Kidney (tissue), 14 donors: ENCODE results near the gene ALKBH8. TPM values are rescaled to one million over a fixed set of nuclear protein-coding genes. Genes with fewer than 3 reads are reported as not detected.

Experiments used
- DNase-seq, 5 donors: peaks; one replicate each; pipeline ENCODE4 v3.0.0-alpha.2; 2013 to 2020
- FAIRE-seq: peaks from 2 replicates; lab custom pipeline; 2012; peaks lifted over from hg19 to GRCh38; lab: Jason Lieb, UNC
- H3K27ac ChIP-seq, 2 donors: one replicate each; pipeline ENCODE4 v1.7.0; 2013; ENCODE audit warnings: low read depth in 2 of 2, low read length in 2 of 2, inconsistent platforms in 1 of 2
- H3K27me3 ChIP-seq: one replicate; pipeline ENCODE4 v1.7.1; 2013; ENCODE audit warnings: low read length, inconsistent platforms; ENCODE audit not compliant: control insufficient read depth, insufficient read depth
- H3K36me3 ChIP-seq, 3 donors: one replicate each; pipeline versions ENCODE4 v1.7.0 to v1.7.1; 2013; ENCODE audit warnings: low read length in 3 of 3, control low read depth in 1 of 3, inconsistent platforms in 1 of 3; ENCODE audit not compliant: insufficient read depth in 3 of 3, control insufficient read depth in 2 of 3
- H3K4me1 ChIP-seq, 3 donors: one replicate each; pipeline versions ENCODE4 v1.7.0 to v1.7.1; 2013; ENCODE audit warnings: low read length in 3 of 3, inconsistent platforms in 1 of 3, low read depth in 1 of 3; ENCODE audit not compliant: control insufficient read depth in 2 of 3, insufficient read depth in 2 of 3
- H3K4me3 ChIP-seq, 3 donors: one replicate each; pipeline versions ENCODE4 v1.7.0 to v1.8.1; 2013; ENCODE audit warnings: low read length in 3 of 3, control low read depth in 1 of 3, inconsistent platforms in 1 of 3
- H3K9ac ChIP-seq, 3 donors: one replicate each; pipeline versions ENCODE4 v1.7.0 to v1.7.1; 2013; ENCODE audit warnings: low read length in 3 of 3, control low read depth in 1 of 3, inconsistent platforms in 1 of 3
- H3K9me3 ChIP-seq, 3 donors: one replicate each; pipeline versions ENCODE4 v1.7.0 to v1.7.1; 2013; ENCODE audit warnings: low read length in 3 of 3, control low read depth in 1 of 3, inconsistent platforms in 1 of 3; ENCODE audit not compliant: control insufficient read depth in 2 of 3, insufficient read depth in 1 of 3
- CTCF ChIP-seq: IDR thresholded peaks from 3 replicates; pipeline ENCODE4 v1.5.1; 2012; ENCODE audit warnings: mild to moderate bottlenecking, moderate library complexity, borderline replicate concordance; ENCODE audit not compliant: insufficient read depth; ENCODE audit errors: extremely low read depth
- intact Hi-C: fragments of 100-400 bp; cut with DNase I; formaldehyde crosslinking; loops from one replicate; pipeline ENCODE4 v1.11.1; 2022
- polyA plus RNA-seq: library from polyadenylated mRNA; stranded (reverse); fragments of 350-450 nt; fragmentation: Illumina TruSeq; extraction: RNeasy Lipid Tissue Mini Kit (QIAGEN cat#74804); gene quantifications from one replicate; pipeline ENCODE4 v1.2.3, GENCODE V29; 2014; ENCODE audit warnings: low read depth, low replicate concordance; ENCODE audit not compliant: insufficient read depth
- total RNA-seq: library from RNA; stranded (reverse); fragmentation: NEBNext Ultra II Directional; extraction: Animal tissue kit (Norgen Biotek cat#: 25700); gene quantifications from one replicate; pipeline ENCODE4 v1.2.1, GENCODE V29; 2021
- donor health status: control.
- donor health status: control.
- donor health status: control.
- donor health status: control.
- donor health status: control.
- donor health status: DM: yes; HTN: yes; CAD: no.
- donor health status: Normal renal cell carcinoma (clear cell type).

ALKBH8 gene
- total and polyA plus RNA-seq, 2 donors from 2014 or later, result 3.8 to 9.4 TPM

GRCh38 chr11:107526197-107526596, 39.3 kb downstream of the ALKBH8 start:
- intact Hi-C loops, result no loop called here
- Histone ChIP-seq H3K9me3 (no peaks in the 10 kb centered on the region), H3K4me1 (no peaks in the 10 kb centered on the region), H3K27ac (no peak overlapping the region), H3K4me3 (no peak overlapping the region), H3K36me3 (peaks cover 0 to 2% (median 0%) of the 10 kb centered on the region in 3 donors), H3K9ac (no peak overlapping the region), H3K27me3 (no peaks in the 10 kb centered on the region)
- TF ChIP-seq CTCF, result no peak
- no peak for DNase-seq
- FAIRE-seq, result no peak

- no peak for TF ChIP-seq CTCF
- H3K4me1 ChIP-seq, result peaks cover 0 to 4% (median 0%) of the 10 kb centered on the region in 3 donors
- no peaks in the 10 kb centered on the region for H3K9me3 ChIP-seq
- no peaks in the 10 kb centered on the region for H3K27me3 ChIP-seq
- no peak overlapping the region for H3K27ac ChIP-seq
- DNase-seq (no peak), FAIRE-seq (no peak)
- peaks cover 0 to 2% (median 0%) of the 10 kb centered on the region in 3 donors for H3K36me3 ChIP-seq
- no peak overlapping the region for H3K4me3 ChIP-seq
- no peak overlapping the region for H3K9ac ChIP-seq
- intact Hi-C loops, result no loop called here
Observed at GRCh38 chr11:107508858-107509244, 56.7 kb downstream of the ALKBH8 start.

- FAIRE-seq, result no peak
- H3K4me1 ChIP-seq, result peaks cover 0 to 4% (median 0%) of the 10 kb centered on the region in 3 donors
- H3K9ac ChIP-seq, result no peak overlapping the region
- H3K27ac ChIP-seq, result no peak overlapping the region
- intact Hi-C loops, result no loop called here
- no peaks in the 10 kb centered on the region for H3K27me3 ChIP-seq
- H3K9me3 ChIP-seq, result no peaks in the 10 kb centered on the region
- peaks cover 0 to 2% (median 0%) of the 10 kb centered on the region in 3 donors for H3K36me3 ChIP-seq
- no peak for TF ChIP-seq CTCF
- H3K4me3 ChIP-seq, result no peak overlapping the region
- peak in 1 of 5 donors; percentile 34 for DNase-seq
Observed at GRCh38 chr11:107508201-107508857, 57.2 kb downstream of the ALKBH8 start.
